Body of pancreas (tissue), 4 donors: ENCODE data around the gene PLEKHO1. TPM values are rescaled to one million over a fixed set of nuclear protein-coding genes. Genes with fewer than 3 reads are reported as not detected.

Experiments used
- ATAC-seq: fragments of 150-250 bp; one replicate; pipeline ENCODE4 v1.9.1; 2016
- DNase-seq, 4 donors: peaks; one replicate each; pipeline ENCODE4 v3.0.0-alpha.2; 2019
- H3K27ac ChIP-seq, 4 donors: fragments of 200-600 bp; sonication (generic); 1 replicate in 3 of 4; 2 replicates in 1 of 4; pipeline versions ENCODE4 v1.5.1 to v1.6.1; 2016 to 2019; ENCODE audit warnings: mild to moderate bottlenecking in 1 of 4, mixed read lengths in 1 of 4, moderate library complexity in 1 of 4
- H3K27me3 ChIP-seq, 2 donors: fragments of 200-600 bp; sonication (generic); one replicate each; pipeline ENCODE4 v1.6.0; 2016; ENCODE audit warnings: mild to moderate bottlenecking in 1 of 2
- H3K36me3 ChIP-seq, 2 donors: fragments of 200-600 bp; sonication (generic); replicated peaks in 1 of 2; 2 replicates each; pipeline ENCODE4 v1.5.1; 2016; ENCODE audit warnings: low read depth in 2 of 2; ENCODE audit not compliant: insufficient read depth in 1 of 2
- H3K4me1 ChIP-seq: fragments of 200-600 bp; sonication (generic); one replicate; pipeline ENCODE4 v1.6.0; 2016
- H3K4me3 ChIP-seq, 2 donors: fragments of 200-600 bp; sonication (generic); 1 replicate in 1 of 2; 2 replicates in 1 of 2; pipeline ENCODE4 v1.5.1; 2016 to 2019
- H3K9me3 ChIP-seq, 3 donors: fragments of 200-600 bp; sonication (generic); 1 replicate in 2 of 3; 2 replicates in 1 of 3; pipeline ENCODE4 v1.5.1; 2016
- CTCF ChIP-seq, 7 experiments: fragments of 450-650 bp in 4 of 7; fragments of 200-600 bp in 3 of 7; sonication (generic) in 3 of 7; IDR thresholded peaks; one replicate each; pipeline ENCODE4 v1.5.1; 2016 to 2019; ENCODE audit warnings: antibody characterized with exemption in 7 of 7
- POLR2A ChIP-seq, 3 donors: fragments of 450-650 bp; IDR thresholded peaks; one replicate each; pipeline ENCODE4 v1.6.1; 2016; ENCODE audit warnings: antibody characterized with exemption in 3 of 3, mild to moderate bottlenecking in 2 of 3
- WGBS, 2 donors: methylation state at CpG; one replicate each; pipeline ENCODE4 v1.1.5; 2017; 5-methylcytosine and 5-hydroxymethylcytosine counted together
- intact Hi-C: fragments of 100-400 bp; cut with DNase I; formaldehyde crosslinking; loops from one replicate; pipeline ENCODE4 v1.15.1; 2023
- total RNA-seq, 2 donors: library from RNA; depleted of rRNA; stranded (reverse); fragments of >200 nt; gene quantifications; one replicate each; pipeline ENCODE4 v1.1.0, GENCODE V29; 2016

Gene PLEKHO1
- total RNA-seq, 2 donors from 2014 or later = 5.3 to 7.0 TPM

- Histone ChIP-seq H3K27me3 (no peaks in the 10 kb centered on the region), H3K9me3 (no peaks in the 10 kb centered on the region), H3K27ac (no peak overlapping the region), H3K4me3 (no peak overlapping the region), H3K4me1 (no peaks in the 10 kb centered on the region), H3K36me3 (no peaks in the 10 kb centered on the region)
- TF ChIP-seq POLR2A (IDR thresholded peaks at IDR 0.05) (no peak), CTCF (IDR thresholded peaks at IDR 0.05) (no peak)
- ATAC-seq (no peak), DNase-seq (no peak)
- intact Hi-C loops = no loop called here
- WGBS, 2 donors = 85 to 90% methylated on average over 2 of the region's 2 CpGs
Observed at GRCh38 chr1:150110116-150110515, 39.6 kb upstream of the PLEKHO1 start.

DNA sequence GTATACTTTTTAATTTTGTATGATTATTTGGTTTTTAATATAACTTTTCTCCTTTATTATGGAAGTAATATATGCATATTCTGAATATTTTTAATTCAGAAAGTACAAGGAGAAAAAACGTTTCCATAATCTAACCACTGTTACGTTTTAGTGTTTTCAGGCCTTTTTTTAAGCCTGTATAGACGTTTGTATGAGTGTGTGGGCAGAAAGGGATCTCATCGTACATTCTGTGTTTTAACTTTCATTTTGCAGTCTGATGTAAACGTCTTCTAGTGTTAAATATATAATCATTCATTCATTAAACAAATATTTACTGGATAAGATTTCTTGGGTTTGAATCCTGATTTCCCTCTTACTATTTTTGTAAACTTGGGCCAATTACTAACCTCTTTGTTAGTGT lies 38.0 kb upstream of the PLEKHO1 start:
- intact Hi-C loops = no loop called here
- no peak for TF ChIP-seq POLR2A (IDR thresholded peaks at IDR 0.05)
- TF ChIP-seq CTCF (IDR thresholded peaks at IDR 0.05) = no peak
- DNase-seq (no peak), ATAC-seq (no peak)
- no peaks in the 10 kb centered on the region for H3K4me1 ChIP-seq
- H3K36me3 ChIP-seq = no peaks in the 10 kb centered on the region
- H3K4me3 ChIP-seq = no peak overlapping the region
- no peaks in the 10 kb centered on the region for H3K9me3 ChIP-seq
- no peaks in the 10 kb centered on the region for H3K27me3 ChIP-seq
- H3K27ac ChIP-seq = no peak overlapping the region
- 52 to 61% methylated on average over 5 of the region's 5 CpGs for WGBS, 2 donors

DNA sequence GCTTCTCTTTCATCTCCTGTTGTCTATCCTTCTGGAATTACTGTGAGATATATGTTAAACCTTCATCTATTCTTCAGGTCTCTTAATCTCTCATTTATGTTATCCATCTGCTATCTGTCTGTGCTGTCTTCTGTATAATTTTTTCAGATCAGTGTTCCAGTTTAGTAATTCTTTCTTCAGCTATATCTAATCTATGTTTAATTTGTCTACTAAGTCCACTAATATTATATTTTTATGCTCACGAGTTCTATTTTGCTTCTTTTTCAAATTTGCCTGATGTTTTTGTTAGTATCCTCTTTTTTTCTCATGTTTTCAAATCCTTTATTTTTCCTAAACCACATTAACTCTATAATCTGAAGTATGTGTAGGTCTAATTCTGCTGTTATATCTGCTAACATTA lies 34.6 kb upstream of the PLEKHO1 start:
- no peak overlapping the region for H3K4me3 ChIP-seq
- TF ChIP-seq CTCF (IDR thresholded peaks at IDR 0.05) = no peak
- TF ChIP-seq POLR2A (IDR thresholded peaks at IDR 0.05) = no peak
- ATAC-seq (no peak), DNase-seq (no peak)
- no peak overlapping the region for H3K27ac ChIP-seq
- no peaks in the 10 kb centered on the region for H3K27me3 ChIP-seq
- intact Hi-C loops = no loop called here
- no peaks in the 10 kb centered on the region for H3K9me3 ChIP-seq
- no peaks in the 10 kb centered on the region for H3K36me3 ChIP-seq
- 95% methylated on average over 1 of the region's 1 CpG for WGBS, 2 donors
- H3K4me1 ChIP-seq = no peaks in the 10 kb centered on the region

- H3K4me1 ChIP-seq = no peaks in the 10 kb centered on the region
- DNase-seq = no peak
Observed at GRCh38 chr1:150118716-150119115, 31.0 kb upstream of the PLEKHO1 start.

More at GRCh38 chr1:150118716-150119115, 31.0 kb upstream of the PLEKHO1 start:
- H3K27ac ChIP-seq = no peak overlapping the region
- H3K27me3 ChIP-seq = no peaks in the 10 kb centered on the region
- H3K4me3 ChIP-seq = no peak overlapping the region
- H3K9me3 ChIP-seq = no peaks in the 10 kb centered on the region
- no peaks in the 10 kb centered on the region for H3K36me3 ChIP-seq
- WGBS, 2 donors = 77 to 92% methylated on average over 2 of the region's 2 CpGs
- intact Hi-C loops = no loop called here
- no peak for TF ChIP-seq CTCF (IDR thresholded peaks at IDR 0.05)
- ATAC-seq = no peak
